Uterus (tissue), 2 donors: ENCODE data around the gene SULT6B1.

ENCODE experiments used
- CTCF ChIP-seq, 4 experiments: fragments of 200-600 bp in 2 of 4; fragments of 450-650 bp in 2 of 4; sonication (generic) in 2 of 4; IDR thresholded peaks; one replicate each; pipeline ENCODE4 v1.5.1; 2016 to 2019; ENCODE audit warnings: antibody characterized with exemption in 4 of 4, mild to moderate bottlenecking in 2 of 4, moderate library complexity in 1 of 4
- POLR2A ChIP-seq, 2 donors: fragments of 450-650 bp; IDR thresholded peaks; one replicate each; pipeline ENCODE4 v1.6.1; 2016; ENCODE audit warnings: antibody characterized with exemption in 2 of 2, mild to moderate bottlenecking in 1 of 2, moderate library complexity in 1 of 2

GRCh38 chr2:37211212-37211611, 22.7 kb upstream of the SULT6B1 start:
- TF ChIP-seq CTCF (IDR thresholded peaks at IDR 0.05) (no peak), POLR2A (IDR thresholded peaks at IDR 0.05) (no peak)
